ENCODE measurements around the gene TM2D3. TPM values are rescaled to one million over a fixed set of nuclear protein-coding genes. Genes with fewer than 3 reads are reported as not detected.

TM2D3 gene
- total RNA-seq, 1 experiment from 2014 or later: 18.4 TPM

DNA sequence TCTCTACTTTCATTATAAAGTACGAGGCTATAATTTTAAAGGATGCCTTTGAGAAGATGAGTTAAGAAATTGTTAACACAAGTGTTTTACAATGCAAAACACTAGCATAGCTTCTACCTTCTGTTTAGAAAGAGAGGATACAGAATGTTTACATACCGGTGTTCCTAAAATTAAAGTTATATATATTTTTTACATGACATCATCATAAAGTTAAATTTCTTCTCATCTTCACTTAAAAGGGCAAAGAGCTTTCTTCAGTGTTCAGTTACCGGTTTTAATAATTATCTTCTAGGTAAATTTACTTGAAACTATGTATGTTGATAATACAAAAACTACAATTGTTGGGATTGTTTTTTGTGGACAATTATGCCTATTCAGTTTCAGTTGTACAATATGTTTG is 32.7 kb upstream of the TM2D3 start:
- Histone ChIP-seq H3K36me3 (ENCODE audit: low read depth, low read length) (no peaks in the 10 kb centered on the region), H3K9me3 (ENCODE audit: low read length) (no peaks in the 10 kb centered on the region), H3K27ac (ENCODE audit: low read length) (0 out of 2 replicates have a peak overlapping the region, but pooled peaks have one; percentile 7), H3K4me1 (ENCODE audit: insufficient read depth, low read length) (peaks cover 11% of the 10 kb centered on the region), H3K4me3 (ENCODE audit: low read length) (no peak overlapping the region), H3K4me2 (ENCODE audit: low read length) (peak overlapping the region; percentile 29; the same call in 1 of the 2 replicates), H3K79me2 (ENCODE audit: low read length) (no peaks in the 10 kb centered on the region), H4K20me1 (ENCODE audit: low read length) (no peaks in the 10 kb centered on the region), H2AFZ (ENCODE audit: low read length) (no peak overlapping the region), H3K27me3 (ENCODE audit: low read length) (no peaks in the 10 kb centered on the region), H3K9me2 (replicated peaks; ENCODE audit: low read length) (no peaks in the 10 kb centered on the region), H3K9ac (ENCODE audit: low read length) (no peak overlapping the region), H3F3A (ENCODE audit: low read length, unreplicated experiment) (no peaks in the 10 kb centered on the region)
- POLR2A ChIA-PET (ENCODE audit: unreplicated experiment): no interaction called here
- ATAC-seq: no peak
- BruUV-seq (replicated peaks): no TSS peak
- TF ChIP-seq EZH2phosphoT487 (IDR thresholded peaks at IDR 0.05; ENCODE audit: borderline replicate concordance, low read length) (no peak), EZH2 (IDR thresholded peaks at IDR 0.05; ENCODE audit: low read length, unreplicated experiment) (no peak)
- TF ChIP-seq, protein P1, sequence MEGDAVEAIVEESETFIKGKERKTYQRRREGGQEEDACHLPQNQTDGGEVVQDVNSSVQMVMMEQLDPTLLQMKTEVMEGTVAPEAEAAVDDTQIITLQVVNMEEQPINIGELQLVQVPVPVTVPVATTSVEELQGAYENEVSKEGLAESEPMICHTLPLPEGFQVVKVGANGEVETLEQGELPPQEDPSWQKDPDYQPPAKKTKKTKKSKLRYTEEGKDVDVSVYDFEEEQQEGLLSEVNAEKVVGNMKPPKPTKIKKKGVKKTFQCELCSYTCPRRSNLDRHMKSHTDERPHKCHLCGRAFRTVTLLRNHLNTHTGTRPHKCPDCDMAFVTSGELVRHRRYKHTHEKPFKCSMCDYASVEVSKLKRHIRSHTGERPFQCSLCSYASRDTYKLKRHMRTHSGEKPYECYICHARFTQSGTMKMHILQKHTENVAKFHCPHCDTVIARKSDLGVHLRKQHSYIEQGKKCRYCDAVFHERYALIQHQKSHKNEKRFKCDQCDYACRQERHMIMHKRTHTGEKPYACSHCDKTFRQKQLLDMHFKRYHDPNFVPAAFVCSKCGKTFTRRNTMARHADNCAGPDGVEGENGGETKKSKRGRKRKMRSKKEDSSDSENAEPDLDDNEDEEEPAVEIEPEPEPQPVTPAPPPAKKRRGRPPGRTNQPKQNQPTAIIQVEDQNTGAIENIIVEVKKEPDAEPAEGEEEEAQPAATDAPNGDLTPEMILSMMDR (conservative IDR thresholded peaks at IDR 0.05; ENCODE audit: low read depth, low read length): no peak
- CTCF ChIA-PET: no interaction called here
- DNase-seq: no peak
- intact Hi-C loops (cut with micrococcal nuclease): loop anchor here (5.0 kb wide), 1 partner anchor 37 kb away; the partner anchor contains the start of gene TARS3

DNA sequence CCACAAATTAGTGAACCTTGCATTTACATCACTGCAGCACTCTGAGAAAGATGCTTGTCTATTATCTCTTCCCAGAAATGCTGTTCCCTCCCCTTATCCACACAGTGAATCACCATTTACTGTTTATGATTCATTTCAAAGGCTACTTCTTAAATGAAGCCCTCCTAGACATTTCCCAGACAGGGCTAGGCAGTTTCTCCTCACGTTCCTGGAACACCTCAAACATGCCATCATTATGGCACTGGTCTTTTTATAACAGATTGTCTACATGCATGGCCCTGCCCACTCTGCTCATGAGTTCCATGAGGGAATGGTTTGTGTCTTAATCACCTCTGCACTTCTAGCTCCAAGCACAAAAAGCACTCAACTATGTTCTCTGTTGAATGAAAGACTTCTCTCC is 32.2 kb upstream of the TM2D3 start:
- no peak overlapping the region for H3K4me3 ChIP-seq (ENCODE audit: low read length)
- peaks cover 11% of the 10 kb centered on the region for H3K4me1 ChIP-seq (ENCODE audit: insufficient read depth, low read length)
- H3F3A ChIP-seq (ENCODE audit: low read length, unreplicated experiment): no peaks in the 10 kb centered on the region
- ChIA-PET CTCF (no interaction called here), POLR2A (ENCODE audit: unreplicated experiment) (no interaction called here)
- DNase-seq (peak; percentile 80), ATAC-seq (peak; percentile 98)
- H3K9ac ChIP-seq (ENCODE audit: low read length): no peak overlapping the region
- peak overlapping the region; percentile 29; the same call in 1 of the 2 replicates for H3K4me2 ChIP-seq (ENCODE audit: low read length)
- H4K20me1 ChIP-seq (ENCODE audit: low read length): no peaks in the 10 kb centered on the region
- no peak for TF ChIP-seq EZH2phosphoT487 (IDR thresholded peaks at IDR 0.05; ENCODE audit: borderline replicate concordance, low read length)
- H3K9me3 ChIP-seq (ENCODE audit: low read length): no peaks in the 10 kb centered on the region
- no peaks in the 10 kb centered on the region for H3K27me3 ChIP-seq (ENCODE audit: low read length)
- intact Hi-C loops (cut with micrococcal nuclease): loop anchor here (5.0 kb wide), 1 partner anchor 38 kb away; the partner anchor contains the start of gene TARS3
- no peak overlapping the region for H2AFZ ChIP-seq (ENCODE audit: low read length)
- BruUV-seq (replicated peaks): no TSS peak
- H3K79me2 ChIP-seq (ENCODE audit: low read length): no peaks in the 10 kb centered on the region
- H3K36me3 ChIP-seq (ENCODE audit: low read depth, low read length): no peaks in the 10 kb centered on the region
- no peaks in the 10 kb centered on the region for H3K9me2 ChIP-seq (replicated peaks; ENCODE audit: low read length)
- 0 out of 2 replicates have a peak overlapping the region, but pooled peaks have one; percentile 7 for H3K27ac ChIP-seq (ENCODE audit: low read length)

DNA sequence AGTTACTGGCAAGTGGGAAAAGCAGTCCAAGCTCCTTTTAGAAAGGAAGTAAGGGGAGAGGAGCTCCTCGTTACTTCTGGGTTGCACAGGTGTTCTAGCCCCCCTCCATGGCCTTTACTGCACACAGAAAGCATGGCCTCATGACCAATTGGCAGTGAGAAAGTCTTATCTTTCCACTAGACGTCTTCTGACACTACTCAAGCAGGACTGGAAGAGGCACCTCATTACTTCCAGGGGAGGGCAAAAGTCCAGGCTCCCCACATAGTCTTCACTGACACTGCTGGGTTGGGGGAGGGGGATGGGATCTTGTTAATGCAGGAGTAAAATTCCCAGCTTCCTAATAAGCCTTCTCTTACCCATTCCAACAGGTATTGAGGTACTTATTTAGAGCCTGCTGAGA is 27.6 kb upstream of the TM2D3 start:
- CTCF ChIA-PET: no interaction called here
- no peak overlapping the region for H3K27ac ChIP-seq (ENCODE audit: low read length)
- intact Hi-C loops (cut with micrococcal nuclease): loop anchor here (5.0 kb wide), 1 partner anchor 42 kb away; the partner anchor contains the start of gene TARS3

More for the DNA sequence above, 27.6 kb upstream of the TM2D3 start:
- Histone ChIP-seq H3K9me3 (ENCODE audit: low read length) (no peaks in the 10 kb centered on the region), H4K20me1 (ENCODE audit: low read length) (no peaks in the 10 kb centered on the region), H3K27me3 (ENCODE audit: low read length) (no peaks in the 10 kb centered on the region), H3K9ac (ENCODE audit: low read length) (no peak overlapping the region), H2AFZ (ENCODE audit: low read length) (no peak overlapping the region), H3K9me2 (replicated peaks; ENCODE audit: low read length) (no peaks in the 10 kb centered on the region), H3K4me3 (ENCODE audit: low read length) (no peak overlapping the region), H3F3A (ENCODE audit: low read length, unreplicated experiment) (no peaks in the 10 kb centered on the region), H3K4me2 (ENCODE audit: low read length) (no peak overlapping the region), H3K4me1 (ENCODE audit: insufficient read depth, low read length) (peaks cover 24% of the 10 kb centered on the region), H3K79me2 (ENCODE audit: low read length) (no peaks in the 10 kb centered on the region), H3K36me3 (ENCODE audit: low read depth, low read length) (no peaks in the 10 kb centered on the region)
- no TSS peak for BruUV-seq (replicated peaks)
- DNase-seq: no peak
- no peak for ATAC-seq
- TF ChIP-seq, protein P1 (conservative IDR thresholded peaks at IDR 0.05; ENCODE audit: low read depth, low read length): no peak
- TF ChIP-seq EZH2 (IDR thresholded peaks at IDR 0.05; ENCODE audit: low read length, unreplicated experiment) (no peak), EZH2phosphoT487 (IDR thresholded peaks at IDR 0.05; ENCODE audit: borderline replicate concordance, low read length) (no peak)
- POLR2A ChIA-PET (ENCODE audit: unreplicated experiment): no interaction called here
